Skin of body (tissue), 2 donors: ENCODE measurements around the gene STAT6. TPM values are rescaled to one million over a fixed set of nuclear protein-coding genes. Genes with fewer than 3 reads are reported as not detected.

Source experiments
- DNase-seq: peaks from one replicate; lab custom pipeline; 2025; lab: John Stamatoyannopoulos, UW
- total RNA-seq: library from RNA; depleted of rRNA; stranded (reverse); fragments of >200 nt; gene quantifications from one replicate; pipeline ENCODE4 v1.2.3, GENCODE V29; 2014

STAT6 gene
- total RNA-seq, 1 donor from 2014 or later: 82.7 TPM

DNA sequence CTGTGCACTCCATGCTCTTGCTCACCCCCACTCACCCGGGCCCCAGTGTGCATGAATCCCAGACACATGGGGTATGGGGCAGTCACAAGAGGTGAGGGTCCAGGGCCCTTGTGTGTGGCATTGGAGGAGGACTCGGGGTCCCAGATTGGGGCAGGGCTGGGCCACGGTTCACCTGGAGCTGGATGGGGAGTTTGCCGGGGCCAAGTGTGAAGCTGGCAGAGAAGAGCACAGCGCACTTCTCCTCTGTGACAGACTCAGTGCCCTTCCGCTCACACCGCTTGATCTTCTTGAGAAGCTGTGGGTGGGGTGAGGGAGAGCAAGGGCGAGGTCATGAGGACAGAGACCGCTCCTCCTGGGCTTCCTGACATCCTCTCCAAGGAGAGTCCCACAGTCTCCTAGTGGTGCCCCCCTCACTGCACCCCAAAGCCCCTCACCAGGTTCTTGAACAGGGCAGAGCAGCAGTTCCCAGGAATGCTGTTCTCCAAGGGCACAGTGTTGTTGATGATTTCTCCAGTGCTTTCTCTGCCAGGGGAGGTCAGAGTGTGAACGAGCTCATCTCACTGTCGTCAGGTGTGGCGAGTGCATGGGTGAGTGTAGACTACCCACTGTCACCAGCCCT lies 6.8 kb downstream of the STAT6 start:
- no peak for DNase-seq

DNA sequence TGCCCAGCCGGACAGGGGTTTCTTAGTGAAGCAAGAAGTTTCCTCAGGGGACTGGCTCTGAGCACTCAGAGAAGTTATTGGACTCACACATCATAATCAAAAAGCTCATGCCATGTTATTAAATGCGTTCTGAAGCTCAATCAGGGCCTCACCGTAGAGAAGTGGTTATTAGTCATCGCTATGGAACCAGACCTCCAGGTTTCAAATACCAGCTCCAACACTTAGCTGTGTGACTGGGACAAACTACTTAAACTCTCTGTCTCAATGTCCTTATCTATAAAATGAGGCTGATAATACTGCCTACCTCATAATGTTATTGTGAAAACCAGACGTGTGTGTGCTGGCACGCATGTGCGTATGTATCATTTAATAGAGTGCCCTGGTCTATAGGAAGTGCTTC lies 7.3 kb downstream of the STAT6 start:
- DNase-seq: no peak

DNA sequence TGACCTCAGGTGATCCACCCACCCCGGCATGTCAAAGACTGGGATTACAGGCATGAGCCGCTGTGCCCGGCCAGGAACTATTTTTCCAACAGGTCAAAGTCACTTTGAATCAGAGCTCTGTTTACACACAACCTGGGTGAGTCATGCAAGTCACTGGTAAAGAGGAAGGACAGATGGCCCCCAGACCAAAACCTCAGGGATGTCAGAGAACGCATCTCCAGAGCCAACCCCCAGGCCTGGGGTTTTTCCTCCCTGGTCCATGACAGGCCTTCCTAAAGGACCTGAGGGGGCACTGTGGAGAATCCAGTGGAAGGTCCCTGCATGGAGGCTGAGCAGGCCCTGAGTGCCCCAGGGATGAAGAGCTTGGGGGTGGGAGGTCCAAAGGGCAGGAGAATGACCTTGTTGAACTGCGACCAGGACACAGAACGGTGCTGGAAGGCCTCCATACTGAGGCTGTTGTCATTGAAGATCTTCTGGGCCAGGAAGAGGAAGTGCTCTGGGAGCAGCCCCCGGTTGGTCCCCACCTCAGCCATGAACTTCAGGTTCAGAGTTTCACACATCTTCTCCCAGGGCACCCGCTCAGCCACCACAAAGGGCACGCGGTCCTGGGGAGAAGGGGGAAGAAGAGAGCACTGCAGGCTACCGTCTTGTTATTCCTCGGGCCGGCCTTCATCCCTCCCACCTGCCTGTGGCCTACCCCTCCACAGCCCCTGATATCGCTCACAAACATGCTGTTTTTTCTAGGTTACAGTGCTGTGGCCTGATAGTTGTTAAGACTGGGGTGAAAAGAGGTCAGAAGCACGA lies 9.1 kb downstream of the STAT6 start:
- no peak for DNase-seq

DNA sequence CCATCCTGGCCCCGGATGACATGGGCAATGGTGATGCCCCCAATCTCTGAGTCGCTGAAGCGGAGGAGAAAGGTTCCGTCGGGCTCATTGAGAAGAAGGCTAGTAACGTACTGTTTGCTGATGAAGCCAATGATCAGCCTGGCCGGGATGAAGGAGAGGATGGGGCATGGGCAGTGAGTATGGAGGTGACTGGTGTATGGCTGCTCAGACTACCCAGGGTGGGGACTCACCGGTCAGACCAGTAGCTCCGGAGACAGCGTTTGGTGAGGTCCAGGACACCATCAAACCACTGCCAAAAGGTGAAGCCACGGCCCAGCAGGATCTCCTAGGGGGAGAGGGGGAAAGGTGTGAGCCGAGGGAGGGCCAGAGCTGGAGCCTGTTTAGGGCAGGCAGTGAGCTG lies 11.4 kb downstream of the STAT6 start:
- DNase-seq: no peak

DNA sequence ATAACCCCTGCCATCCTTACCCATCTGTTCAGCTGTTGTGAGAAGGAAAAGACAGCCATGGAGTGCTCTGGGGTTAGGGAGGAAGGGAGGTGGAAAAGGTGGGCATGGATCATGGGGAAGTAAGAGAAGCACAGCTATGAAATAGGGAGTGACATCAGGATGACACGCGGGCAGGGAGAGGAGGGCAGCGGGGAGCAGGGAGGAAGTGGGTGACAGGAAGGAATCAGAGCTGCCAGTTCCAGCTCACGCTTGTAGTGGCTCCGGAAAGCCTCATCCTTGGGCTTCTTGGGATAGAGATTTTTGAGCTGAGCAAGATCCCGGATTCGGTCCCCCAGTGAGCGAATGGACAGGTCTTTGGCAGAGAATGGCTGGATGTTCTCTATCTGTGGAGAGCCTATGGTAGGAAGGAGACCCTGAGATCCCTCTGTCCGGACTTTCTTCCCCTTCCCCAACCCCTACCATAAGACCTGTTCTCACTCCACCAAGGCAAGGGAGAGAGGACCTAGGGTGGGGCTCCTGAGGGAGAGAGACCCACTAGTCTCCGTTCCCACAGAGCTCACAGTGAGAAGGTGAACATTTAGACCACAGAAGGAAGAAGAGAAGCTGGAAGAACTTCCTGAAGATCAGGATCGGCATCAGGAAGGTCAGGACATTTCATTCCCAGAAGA lies 12.0 kb downstream of the STAT6 start:
- DNase-seq: no peak

DNA sequence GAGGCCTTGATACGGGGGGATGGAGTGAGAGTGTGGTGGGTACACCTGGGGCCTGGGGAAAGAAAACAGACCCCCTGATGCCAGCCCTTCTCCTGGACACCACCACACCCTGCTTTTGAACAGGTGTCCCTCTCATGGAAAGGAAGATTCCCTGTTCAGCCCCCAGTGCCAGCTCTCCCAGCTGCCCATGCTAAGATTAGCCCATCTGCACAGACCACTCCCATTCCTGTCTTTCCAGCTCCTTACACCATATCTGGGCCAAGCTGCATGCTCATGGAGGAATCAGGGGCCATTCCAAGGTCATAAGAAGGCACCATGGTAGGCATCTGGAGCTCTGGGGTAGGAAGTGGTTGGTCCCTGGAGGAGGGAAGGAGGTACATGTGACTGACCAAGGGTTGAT lies 12.6 kb downstream of the STAT6 start:
- DNase-seq: no peak

DNA sequence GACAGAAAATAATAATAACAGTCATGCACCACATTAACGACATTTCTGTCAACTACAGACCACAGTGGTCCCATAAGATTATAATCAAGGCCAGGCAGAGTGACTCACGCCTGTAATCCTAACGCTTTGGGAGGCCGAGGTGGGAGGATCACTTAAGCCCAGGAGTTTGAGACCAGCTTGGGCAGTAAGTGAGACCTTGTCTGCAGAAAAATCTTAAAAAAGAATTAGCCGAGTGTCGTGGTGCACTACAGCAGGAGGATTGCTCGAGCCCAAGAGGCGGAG lies 13.7 kb downstream of the STAT6 start:
- DNase-seq: no peak

DNA sequence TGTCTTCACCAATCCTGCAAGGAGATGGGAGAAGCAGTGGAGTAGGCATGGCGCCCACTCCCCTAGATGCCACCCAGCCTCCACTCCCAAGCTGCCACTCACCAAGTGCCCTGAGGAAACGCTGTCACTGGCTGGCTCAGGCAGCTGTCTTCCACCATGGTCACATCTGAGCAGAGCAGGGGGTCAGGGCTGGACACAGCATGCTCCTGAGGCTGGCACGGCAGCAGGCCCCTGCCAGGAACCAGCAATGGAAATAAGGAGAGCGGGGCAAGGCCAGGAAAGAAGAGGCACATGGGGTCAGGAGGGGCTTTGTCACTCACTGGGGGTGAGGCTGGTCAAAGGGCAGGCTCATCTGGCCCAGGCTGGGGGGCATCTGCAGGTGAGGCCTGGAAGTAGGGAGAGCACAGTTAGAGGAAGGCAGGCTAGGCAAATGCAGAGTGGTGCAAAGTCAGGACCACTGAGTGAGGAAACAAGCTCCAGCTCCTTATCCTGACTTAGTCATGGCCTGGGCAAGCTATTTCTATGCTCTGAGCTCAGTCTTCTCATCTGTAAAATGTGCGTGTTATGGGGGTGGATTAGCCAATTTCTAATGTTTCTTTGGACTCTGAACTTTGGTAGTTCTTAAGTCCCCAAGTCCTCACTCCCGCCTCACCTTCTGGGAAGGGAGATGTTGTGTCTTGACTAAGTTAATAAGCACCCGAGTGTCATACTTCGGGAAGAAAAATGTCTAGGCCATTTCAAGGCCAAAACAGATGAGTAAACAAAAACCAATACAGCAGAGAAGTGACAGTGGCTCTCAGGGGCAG lies 14.2 kb downstream of the STAT6 start:
- DNase-seq: no peak

DNA sequence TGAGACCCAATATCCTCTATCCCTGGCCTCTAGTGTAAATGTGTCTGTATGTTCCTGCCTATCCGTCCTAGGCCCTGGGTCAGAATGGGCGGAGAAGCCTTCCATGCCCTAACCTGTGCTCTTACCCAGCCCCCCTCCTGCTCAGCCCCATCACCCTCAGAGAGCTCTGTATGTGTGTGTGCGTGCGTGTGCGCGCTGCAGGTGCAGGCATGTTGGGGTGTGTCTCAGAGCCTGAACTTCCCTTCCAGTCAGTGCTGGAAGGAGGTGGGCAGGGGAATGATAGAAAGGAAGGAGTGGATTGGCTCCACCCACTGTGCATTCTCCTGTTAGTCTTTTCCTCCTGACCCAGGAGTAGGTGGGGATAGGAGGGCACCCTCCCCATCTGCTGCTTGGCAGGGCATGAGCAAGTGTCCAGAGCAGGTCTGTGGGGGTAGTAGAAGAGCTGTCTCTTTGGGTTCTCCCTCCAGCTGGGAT lies 15.0 kb downstream of the STAT6 start:
- DNase-seq: peak; percentile 18

DNA sequence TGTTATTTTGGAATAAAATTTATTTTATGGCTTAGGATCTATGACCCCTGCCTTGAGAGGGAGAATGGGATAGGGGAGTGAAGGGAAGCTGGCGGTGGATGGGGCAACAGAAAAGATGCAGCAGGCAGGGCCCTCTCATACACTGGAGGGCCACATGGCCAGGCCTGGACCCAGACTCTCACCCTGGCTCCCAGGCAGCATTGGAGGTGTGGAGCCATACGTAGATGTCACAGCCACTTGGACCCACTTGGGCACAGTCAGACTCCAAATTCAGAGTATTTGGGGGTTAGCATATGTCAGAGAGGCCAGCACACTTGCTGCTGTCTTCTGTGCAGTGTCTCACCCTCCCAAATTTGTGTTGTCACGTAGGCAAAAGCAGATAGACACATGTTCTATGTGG lies 15.7 kb downstream of the STAT6 start:
- DNase-seq: no peak

DNA sequence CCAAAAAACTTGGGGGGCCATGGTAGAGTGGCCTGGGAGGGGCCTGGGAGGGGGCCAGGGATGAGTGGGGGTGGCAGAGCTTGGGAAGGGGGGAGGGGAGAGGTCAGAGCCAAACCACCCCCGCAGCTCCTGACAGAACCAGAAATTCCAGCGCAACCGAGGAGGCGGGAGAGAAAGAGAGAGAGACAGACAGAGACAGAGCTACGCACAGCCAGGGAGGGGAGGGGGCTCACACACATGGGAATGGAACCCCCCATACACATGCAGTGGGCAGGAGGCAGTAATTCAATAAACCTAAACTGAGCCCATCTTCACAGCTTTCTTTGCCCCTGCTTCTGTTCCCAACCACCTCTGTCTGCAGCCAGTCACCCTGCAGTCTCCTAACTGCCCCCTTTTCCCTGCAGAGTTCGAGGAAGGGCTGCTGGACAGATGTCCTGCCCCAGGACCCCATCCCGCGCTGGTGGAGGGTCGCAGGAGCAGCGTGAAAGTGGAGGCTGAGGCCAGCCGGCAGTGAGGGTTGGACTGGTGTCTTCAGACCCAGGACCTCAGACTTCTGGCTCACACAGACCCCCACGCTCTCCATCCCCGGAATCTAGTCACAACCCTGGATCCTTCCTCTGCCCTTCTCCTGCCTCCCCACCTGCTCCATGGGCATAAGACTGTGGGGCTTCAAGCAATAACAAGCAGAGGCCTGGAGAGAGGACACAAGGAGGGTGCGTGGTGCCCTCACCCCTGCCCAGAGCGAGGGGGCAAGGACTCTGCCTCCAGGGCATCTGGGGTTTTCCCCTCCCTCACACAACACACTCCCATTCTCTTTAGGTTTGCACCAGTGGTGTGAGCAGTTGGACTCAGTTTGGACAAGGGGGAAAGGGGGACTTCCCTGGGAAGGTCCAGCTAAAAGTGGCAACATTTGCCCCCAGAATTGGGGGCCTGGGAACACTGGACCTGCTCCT lies 16.7 kb downstream of the STAT6 start:
- no peak for DNase-seq

DNA sequence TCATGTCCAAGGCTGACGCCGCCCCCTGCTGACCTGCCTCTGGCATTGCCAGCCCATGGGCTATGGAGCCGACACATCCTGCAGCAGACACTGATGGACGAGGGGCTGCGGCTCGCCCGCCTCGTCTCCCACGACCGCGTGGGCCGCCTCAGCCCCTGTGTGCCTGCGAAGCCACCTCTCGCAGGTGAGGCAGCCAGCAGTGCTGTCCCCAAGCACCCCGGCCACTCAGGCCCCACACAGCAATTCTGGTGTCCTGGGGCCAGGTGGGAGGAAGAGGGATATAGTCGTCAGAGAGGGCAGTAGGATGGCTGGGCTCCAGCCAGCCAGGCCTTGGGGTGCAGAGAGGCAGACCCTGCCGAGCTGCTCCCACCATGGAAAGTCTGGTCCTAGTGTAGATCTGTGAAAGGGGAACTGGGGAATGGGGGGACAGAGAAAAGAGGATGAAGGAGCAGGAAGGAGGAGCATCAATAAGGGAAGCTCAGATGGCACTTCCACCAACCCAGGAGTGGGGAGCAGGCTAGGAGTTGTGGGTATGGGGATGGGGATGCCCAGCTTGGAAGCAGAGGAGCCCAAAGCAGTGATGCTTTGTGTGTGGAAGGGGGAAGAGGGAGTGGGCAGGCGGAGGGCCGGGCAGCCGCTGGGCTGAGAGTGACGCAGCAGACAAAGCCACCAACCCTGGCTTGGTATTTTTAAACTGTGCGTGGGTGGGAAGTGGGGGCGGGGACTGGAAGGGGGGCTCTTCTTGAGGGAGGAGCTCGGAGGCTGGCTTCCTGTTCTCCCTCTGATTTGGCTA lies 17.6 kb downstream of the STAT6 start:
- DNase-seq: peak; percentile 41

DNA sequence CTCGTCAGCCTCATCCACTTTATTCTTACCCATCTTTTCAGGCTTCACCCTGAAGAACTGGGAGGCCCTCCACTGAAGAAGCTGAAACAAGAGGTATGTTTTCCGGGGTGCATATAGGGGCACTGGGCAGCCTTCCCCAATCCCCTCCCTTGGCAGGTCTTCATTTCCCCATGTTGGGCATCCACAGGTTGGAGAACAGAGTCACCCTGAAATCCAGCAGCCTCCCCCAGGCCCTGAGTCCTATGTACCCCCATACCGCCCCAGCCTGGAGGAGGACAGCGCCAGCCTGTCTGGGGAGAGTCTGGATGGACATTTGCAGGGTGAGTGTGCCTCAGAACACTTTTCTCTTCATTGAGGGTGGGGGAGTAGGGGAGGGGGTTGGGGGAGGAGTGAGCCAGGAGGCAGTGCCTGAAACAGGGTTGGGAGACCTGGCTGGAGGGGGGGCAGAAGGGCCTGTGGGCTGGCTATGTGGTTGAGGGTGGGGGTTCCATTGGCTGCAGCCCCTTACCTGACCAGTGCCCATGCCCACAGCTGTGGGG lies 18.2 kb downstream of the STAT6 start:
- DNase-seq: no peak

DNA sequence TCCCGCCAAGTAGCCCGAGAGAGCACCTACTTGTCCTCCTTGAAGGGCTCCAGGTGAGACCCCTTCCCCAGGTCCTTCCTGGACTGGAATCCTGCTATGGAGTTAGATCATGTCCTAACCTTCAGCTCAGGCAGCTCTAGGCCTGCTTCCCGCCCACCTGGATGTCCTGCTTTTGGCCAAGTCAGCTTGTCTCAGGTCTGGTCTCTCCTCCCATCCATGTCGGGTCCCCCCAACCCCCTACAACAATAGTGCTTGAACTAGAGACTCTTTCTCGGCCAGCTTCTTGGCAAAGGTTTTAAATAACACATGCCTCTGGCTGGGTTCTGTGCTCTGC lies 18.7 kb downstream of the STAT6 start:
- no peak for DNase-seq

DNA sequence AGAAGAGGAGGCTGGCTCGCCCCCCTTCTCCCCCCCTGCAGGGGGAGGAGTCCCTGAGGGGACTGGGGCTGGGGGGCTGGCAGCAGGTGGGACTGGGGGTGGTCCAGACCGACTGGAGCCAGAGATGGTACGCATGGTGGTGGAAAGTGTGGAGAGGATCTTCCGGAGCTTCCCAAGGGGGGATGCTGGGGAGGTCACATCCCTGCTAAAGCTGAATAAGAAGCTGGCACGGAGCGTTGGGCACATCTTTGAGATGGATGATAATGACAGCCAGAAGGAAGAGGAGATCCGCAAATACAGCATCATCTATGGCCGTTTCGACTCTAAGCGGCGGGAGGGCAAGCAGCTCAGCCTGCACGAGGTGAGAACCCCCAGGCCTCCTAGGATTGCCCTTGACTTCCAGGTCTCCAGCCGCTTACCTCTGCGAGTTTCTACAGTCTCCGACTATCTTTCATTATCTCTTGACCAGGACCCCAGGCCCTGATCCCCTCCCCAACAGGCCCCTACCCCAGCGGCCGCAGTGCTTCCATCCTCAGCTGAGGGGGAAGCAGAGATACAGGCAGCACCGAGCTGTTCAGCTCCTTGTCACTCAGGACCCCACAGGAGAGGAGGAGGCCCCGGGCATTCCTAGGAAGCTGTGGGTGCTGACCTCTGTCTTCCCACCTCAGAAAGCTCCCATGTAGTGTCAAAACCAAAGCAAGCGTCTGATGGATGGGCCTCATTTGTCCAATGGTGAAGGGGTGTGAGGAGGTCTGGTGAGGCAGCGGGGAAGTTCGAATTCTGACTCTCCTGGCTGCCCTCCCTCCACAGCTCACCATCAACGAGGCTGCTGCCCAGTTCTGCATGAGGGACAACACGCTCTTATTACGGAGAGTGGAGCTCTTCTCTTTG lies 19.3 kb downstream of the STAT6 start:
- no peak for DNase-seq

DNA sequence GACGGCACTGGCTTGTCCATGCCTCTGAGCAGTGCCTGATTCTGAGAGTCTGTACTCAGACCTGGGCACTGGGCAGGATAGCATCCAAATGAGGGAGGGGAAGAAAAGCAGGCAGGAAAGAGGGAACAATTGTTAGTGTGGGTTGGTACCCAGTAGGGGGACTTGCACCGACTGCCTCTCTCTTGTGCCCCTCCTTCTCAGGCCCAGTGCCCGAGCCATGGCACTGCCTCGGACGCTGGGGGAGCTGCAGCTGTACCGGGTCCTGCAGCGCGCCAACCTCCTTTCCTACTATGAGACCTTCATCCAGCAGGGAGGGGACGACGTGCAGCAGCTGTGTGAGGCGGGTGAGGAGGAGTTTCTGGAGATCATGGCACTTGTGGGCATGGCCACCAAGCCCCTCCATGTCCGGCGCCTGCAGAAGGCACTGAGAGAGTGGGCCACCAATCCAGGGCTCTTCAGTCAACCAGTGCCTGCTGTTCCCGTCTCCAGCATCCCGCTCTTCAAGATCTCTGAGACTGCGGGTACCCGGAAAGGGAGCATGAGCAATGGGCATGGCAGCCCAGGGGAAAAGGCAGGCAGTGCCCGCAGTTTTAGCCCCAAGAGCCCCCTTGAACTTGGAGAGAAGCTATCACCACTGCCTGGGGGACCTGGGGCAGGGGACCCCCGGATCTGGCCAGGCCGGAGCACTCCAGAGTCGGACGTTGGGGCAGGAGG lies 20.1 kb downstream of the STAT6 start:
- DNase-seq: no peak

DNA sequence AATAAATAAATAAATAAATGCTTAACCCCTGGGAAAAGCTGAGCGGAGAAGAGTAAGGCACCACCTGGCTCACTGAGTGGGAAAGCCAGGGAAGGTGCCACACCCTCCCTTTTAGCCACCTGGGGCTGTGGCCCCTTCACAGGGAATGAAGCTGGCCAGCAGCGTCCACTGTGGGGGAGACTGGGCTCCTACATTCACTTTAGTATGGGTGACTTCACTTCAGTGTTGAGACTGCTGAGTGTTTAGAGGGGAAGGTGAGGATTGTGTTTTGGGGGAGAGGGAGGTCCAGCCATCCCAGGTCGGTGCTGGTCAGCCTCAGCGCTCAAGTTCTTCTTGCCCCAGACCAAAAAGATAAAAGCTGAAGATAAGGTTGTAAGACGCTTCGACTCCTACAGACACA lies 20.7 kb downstream of the STAT6 start:
- no peak for DNase-seq
